GM18861 (cell line): ENCODE data around the gene SLC6A17.

Experiments
- ATAC-seq: cut with Tn5 transposase; IDR thresholded peaks from one replicate; pipeline ENCODE4 v1.9.1; 2021; ENCODE audit not compliant: unreplicated experiment

Gene SLC6A17

GRCh38 chr1:110172001-110172400 is 21.7 kb downstream of the SLC6A17 start:
- no peak for ATAC-seq

GRCh38 chr1:110173466-110174105 is 23.3 kb downstream of the SLC6A17 start:
- ATAC-seq = no peak

- no peak for ATAC-seq
Observed at GRCh38 chr1:110174961-110175360, 24.7 kb downstream of the SLC6A17 start.

GRCh38 chr1:110176299-110176956 is 26.1 kb downstream of the SLC6A17 start:
- no peak for ATAC-seq

- no peak for ATAC-seq
Observed at GRCh38 chr1:110177775-110178174, 27.5 kb downstream of the SLC6A17 start.

GRCh38 chr1:110183642-110184167 is 33.4 kb downstream of the SLC6A17 start:
- no peak for ATAC-seq

GRCh38 chr1:110184446-110184845 is 34.2 kb downstream of the SLC6A17 start:
- ATAC-seq = no peak

GRCh38 chr1:110185181-110185580 is 34.9 kb downstream of the SLC6A17 start:
- ATAC-seq = no peak

- ATAC-seq = no peak
Observed at GRCh38 chr1:110186558-110186957, 36.3 kb downstream of the SLC6A17 start.

GRCh38 chr1:110187139-110187890 is 37.0 kb downstream of the SLC6A17 start:
- ATAC-seq = no peak

- no peak for ATAC-seq
Observed at GRCh38 chr1:110188035-110188618, 37.8 kb downstream of the SLC6A17 start.

- no peak for ATAC-seq
Observed at GRCh38 chr1:110189181-110189580, 38.9 kb downstream of the SLC6A17 start.

- no peak for ATAC-seq
Observed at GRCh38 chr1:110190282-110190929, 40.1 kb downstream of the SLC6A17 start.

- ATAC-seq = no peak
Observed at GRCh38 chr1:110192541-110192940, 42.2 kb downstream of the SLC6A17 start.

- ATAC-seq = no peak
Observed at GRCh38 chr1:110195196-110195595, 44.9 kb downstream of the SLC6A17 start.

- no peak for ATAC-seq
Observed at GRCh38 chr1:110196917-110197765, 46.8 kb downstream of the SLC6A17 start.

- no peak for ATAC-seq
Observed at GRCh38 chr1:110197905-110198629, 47.8 kb downstream of the SLC6A17 start.

GRCh38 chr1:110198746-110199145 is 48.5 kb downstream of the SLC6A17 start:
- no peak for ATAC-seq

GRCh38 chr1:110200190-110200589 is 49.9 kb downstream of the SLC6A17 start:
- ATAC-seq = no peak
